Activated CD8-positive, alpha-beta T cell treated with anti-CD3 and anti-CD28 coated beads for 36 hours (primary cell): ENCODE results near the gene MKRN2OS. TPM values are rescaled to one million over a fixed set of nuclear protein-coding genes. Genes with fewer than 3 reads are reported as not detected.

Experiments used
- ATAC-seq: fragments of 200-7000 bp; cut with Tn5 transposase; one replicate; pipeline ENCODE4 v1.10.0; 2021; ENCODE audit warnings: mild to moderate bottlenecking, moderate library complexity
- CTCF ChIA-PET: fragments of 350-600 bp; sonication (Branson Sonifier 250); formaldehyde crosslinking; loops from one replicate; lab custom pipeline; 2021; ENCODE audit warnings: antibody characterized with exemption; lab: Charles Lee
- POLR2A ChIA-PET: fragments of 350-600 bp; sonication (Branson Sonifier 250); formaldehyde crosslinking; loops from one replicate; lab custom pipeline; 2021; ENCODE audit warnings: antibody characterized with exemption; lab: Charles Lee
- DNase-seq: peaks from one replicate; pipeline ENCODE4 v3.0.0-alpha.2; 2020
- H3K27ac Mint-ChIP-seq: one replicate; pipeline ENCODE4 v1.8.0; 2021; ENCODE audit warnings: mild to moderate bottlenecking, mixed read lengths
- H3K27me3 Mint-ChIP-seq: one replicate; pipeline ENCODE4 v1.8.0; 2021; ENCODE audit warnings: mixed read lengths
- H3K36me3 Mint-ChIP-seq: one replicate; pipeline ENCODE4 v1.8.0; 2021; ENCODE audit warnings: low read depth, mixed read lengths
- H3K4me1 Mint-ChIP-seq: one replicate; pipeline ENCODE4 v1.8.0; 2021; ENCODE audit warnings: low read depth, mixed read lengths
- H3K4me3 Mint-ChIP-seq: one replicate; pipeline ENCODE4 v1.8.0; 2021; ENCODE audit warnings: mild to moderate bottlenecking, moderate library complexity, mixed read lengths
- H3K9me3 Mint-ChIP-seq: one replicate; pipeline ENCODE4 v1.8.0; 2021; ENCODE audit warnings: mixed read lengths
- CTCF ChIP-seq: fragments of 200-600 bp; IDR thresholded peaks from one replicate; pipeline ENCODE4 v1.8.0; 2022; ENCODE audit warnings: antibody characterized with exemption, mild to moderate bottlenecking
- intact Hi-C: fragments of 100-400 bp; cut with micrococcal nuclease; formaldehyde crosslinking; loops from one replicate; pipeline ENCODE4 v1.10.0; 2022
- total RNA-seq, 2 experiments: library from RNA; stranded (reverse); gene quantifications; one replicate each; pipeline ENCODE4 v1.2.3, GENCODE V29; 2021

Gene MKRN2OS
- total RNA-seq, 2 experiments from 2014 or later: not detected

- H3K27ac Mint-ChIP-seq: peak overlapping the region; percentile 2
- ChIA-PET CTCF (interaction anchor here (0.9 to 1.5 kb wide), 9 partner anchors 11 to 232 kb away, joined by 3 to 4 read pairs (median 3); no protein-coding TSS in a partner anchor), POLR2A (interaction anchor here (0.9 to 1.6 kb wide), 4 partner anchors 14 to 84 kb away, joined by 3 to 4 read pairs (median 3); no protein-coding TSS in a partner anchor)
- intact Hi-C loops: no loop called here
- no peak overlapping the region for H3K4me3 Mint-ChIP-seq
- H3K9me3 Mint-ChIP-seq: no peaks in the 10 kb centered on the region
- H3K27me3 Mint-ChIP-seq: no peaks in the 10 kb centered on the region
- peak; percentile 33 for TF ChIP-seq CTCF
- DNase-seq (no peak), ATAC-seq (no peak)
- peaks cover 4% of the 10 kb centered on the region for H3K4me1 Mint-ChIP-seq
- peaks cover 68% of the 10 kb centered on the region for H3K36me3 Mint-ChIP-seq
Measured at GRCh38 chr3:12578742-12579141, 33.4 kb upstream of the MKRN2OS start.

GRCh38 chr3:12577379-12577778, 32.1 kb upstream of the MKRN2OS start:
- intact Hi-C loops: no loop called here
- POLR2A ChIA-PET: interaction anchor here (1.6 kb wide), 1 partner anchor 30 kb away, joined by 3 read pairs; no protein-coding TSS in a partner anchor
- Mint-ChIP-seq H3K4me3 (no peak overlapping the region), H3K4me1 (peaks cover 4% of the 10 kb centered on the region), H3K9me3 (no peaks in the 10 kb centered on the region), H3K27me3 (no peaks in the 10 kb centered on the region), H3K27ac (no peak overlapping the region), H3K36me3 (peaks cover 67% of the 10 kb centered on the region)
- CTCF ChIA-PET: interaction anchor here (1.5 kb wide), 1 partner anchor 13 kb away, joined by 4 read pairs; no protein-coding TSS in a partner anchor
- ATAC-seq (no peak), DNase-seq (no peak)
- no peak for TF ChIP-seq CTCF

- Mint-ChIP-seq H3K4me1 (peaks cover 3% of the 10 kb centered on the region), H3K27ac (no peak overlapping the region), H3K36me3 (peaks cover 69% of the 10 kb centered on the region), H3K4me3 (no peak overlapping the region), H3K27me3 (no peaks in the 10 kb centered on the region), H3K9me3 (no peaks in the 10 kb centered on the region)
- POLR2A ChIA-PET: interaction anchor here (0.5 to 1.1 kb wide), 3 partner anchors 13 to 140 kb away, joined by 3 read pairs; no protein-coding TSS in a partner anchor
- CTCF ChIA-PET: interaction anchor here (1.3 kb wide), 1 partner anchor 16 kb away, joined by 4 read pairs; no protein-coding TSS in a partner anchor
- intact Hi-C loops: no loop called here
- no peak for TF ChIP-seq CTCF
- DNase-seq: no peak
- ATAC-seq: no peak
Measured at GRCh38 chr3:12574661-12575060, 29.4 kb upstream of the MKRN2OS start.

GRCh38 chr3:12574131-12574530, 28.8 kb upstream of the MKRN2OS start:
- ATAC-seq (no peak), DNase-seq (no peak)
- intact Hi-C loops: no loop called here
- CTCF ChIA-PET: interaction anchor here (1.3 kb wide), 1 partner anchor 16 kb away, joined by 4 read pairs; no protein-coding TSS in a partner anchor
- no peaks in the 10 kb centered on the region for H3K27me3 Mint-ChIP-seq
- peaks cover 3% of the 10 kb centered on the region for H3K4me1 Mint-ChIP-seq
- no peak overlapping the region for H3K4me3 Mint-ChIP-seq
- POLR2A ChIA-PET: interaction anchor here (1.1 kb wide), 1 partner anchor 58 kb away, joined by 3 read pairs; no protein-coding TSS in a partner anchor
- H3K9me3 Mint-ChIP-seq: no peaks in the 10 kb centered on the region
- TF ChIP-seq CTCF: no peak
- no peak overlapping the region for H3K27ac Mint-ChIP-seq
- H3K36me3 Mint-ChIP-seq: peaks cover 67% of the 10 kb centered on the region

- peaks cover 63% of the 10 kb centered on the region for H3K36me3 Mint-ChIP-seq
- no peak overlapping the region for H3K4me3 Mint-ChIP-seq
- ChIA-PET POLR2A (interaction anchor here (0.7 kb wide), 1 partner anchor 10 kb away, joined by 3 read pairs; no protein-coding TSS in a partner anchor), CTCF (no interaction called here)
- DNase-seq: no peak
- no peak for ATAC-seq
- H3K27ac Mint-ChIP-seq: no peak overlapping the region
- no peaks in the 10 kb centered on the region for H3K9me3 Mint-ChIP-seq
- no peak for TF ChIP-seq CTCF
- no peaks in the 10 kb centered on the region for H3K27me3 Mint-ChIP-seq
- H3K4me1 Mint-ChIP-seq: peaks cover 8% of the 10 kb centered on the region
- intact Hi-C loops: no loop called here
Measured at GRCh38 chr3:12571986-12572385, 26.7 kb upstream of the MKRN2OS start.
